Mammary epithelial cell (primary cell): Measurements from ENCODE around the gene IQCE.

Experiments used
- EZH2 ChIP-seq: IDR thresholded peaks from 2 replicates; pipeline ENCODE4 v1.6.1; 2012; ENCODE audit warnings: low read length, inconsistent platforms, borderline replicate concordance
- TF ChIP-seq, protein P1 (sequence below), 2 donors: IDR thresholded peaks in 1 of 2; conservative IDR thresholded peaks in 1 of 2; 2 replicates each; pipeline ENCODE4 v1.5.1; 2011 to 2012; ENCODE audit warnings: inconsistent platforms in 2 of 2, low read length in 2 of 2, mild to moderate bottlenecking in 2 of 2, control low read depth in 1 of 2, low read depth in 1 of 2; ENCODE audit not compliant: insufficient read depth in 1 of 2; ENCODE audit errors: extremely low read depth in 1 of 2

GRCh38 chr7:2640482-2640830 lies 81.7 kb downstream of the IQCE start:
- no peak for TF ChIP-seq EZH2
- TF ChIP-seq, protein P1, sequence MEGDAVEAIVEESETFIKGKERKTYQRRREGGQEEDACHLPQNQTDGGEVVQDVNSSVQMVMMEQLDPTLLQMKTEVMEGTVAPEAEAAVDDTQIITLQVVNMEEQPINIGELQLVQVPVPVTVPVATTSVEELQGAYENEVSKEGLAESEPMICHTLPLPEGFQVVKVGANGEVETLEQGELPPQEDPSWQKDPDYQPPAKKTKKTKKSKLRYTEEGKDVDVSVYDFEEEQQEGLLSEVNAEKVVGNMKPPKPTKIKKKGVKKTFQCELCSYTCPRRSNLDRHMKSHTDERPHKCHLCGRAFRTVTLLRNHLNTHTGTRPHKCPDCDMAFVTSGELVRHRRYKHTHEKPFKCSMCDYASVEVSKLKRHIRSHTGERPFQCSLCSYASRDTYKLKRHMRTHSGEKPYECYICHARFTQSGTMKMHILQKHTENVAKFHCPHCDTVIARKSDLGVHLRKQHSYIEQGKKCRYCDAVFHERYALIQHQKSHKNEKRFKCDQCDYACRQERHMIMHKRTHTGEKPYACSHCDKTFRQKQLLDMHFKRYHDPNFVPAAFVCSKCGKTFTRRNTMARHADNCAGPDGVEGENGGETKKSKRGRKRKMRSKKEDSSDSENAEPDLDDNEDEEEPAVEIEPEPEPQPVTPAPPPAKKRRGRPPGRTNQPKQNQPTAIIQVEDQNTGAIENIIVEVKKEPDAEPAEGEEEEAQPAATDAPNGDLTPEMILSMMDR (conservative IDR thresholded peaks at IDR 0.05 in 1 of 2, IDR thresholded peaks at IDR 0.05 in 1 of 2; ENCODE audit: extremely low read depth in 1 of 2, insufficient read depth in 1 of 2, low read depth in 1 of 2, low read length in 2 of 2) = no peak
